NCI-H460 (cell line): Measurements from ENCODE around the gene FHAD1. TPM values are rescaled to one million over a fixed set of nuclear protein-coding genes. Genes with fewer than 3 reads are reported as not detected.

Experiments
- total RNA-seq: library from RNA; depleted of rRNA; stranded (reverse); fragments of >200 nt; shearing (Covaris generic); gene quantifications from 2 replicates; pipeline ENCODE4 v1.2.3, GENCODE V29; 2014; rRNA removed

The FHAD1 gene
- total RNA-seq, 1 experiment from 2014 or later = 101 TPM

Other genes with a start within 250 kb of the FHAD1 start
- 6.3 and 6.4 TPM in 2 replicates for gene TMEM51, start 93.5 kb upstream of the FHAD1 start, total RNA-seq
- 212 and 236 TPM in 2 replicates for gene EFHD2, start 162.7 kb downstream of the FHAD1 start, total RNA-seq
- gene CTRC, start 191.2 kb downstream of the FHAD1 start, total RNA-seq = not detected in 2 replicates
- not detected in 2 replicates for gene CELA2A, start 209.5 kb downstream of the FHAD1 start, total RNA-seq
- not detected in 2 replicates for gene CELA2B, start 228.9 kb downstream of the FHAD1 start, total RNA-seq